BJ (cell line): ENCODE results near the gene MMD. TPM values are rescaled to one million over a fixed set of nuclear protein-coding genes. Genes with fewer than 3 reads are reported as not detected.

Experiments used
- CTCF ChIA-PET: fragments of 350-600 bp; formaldehyde crosslinking; extraction: SDS; loops from one replicate; lab custom pipeline; 2021; ENCODE audit warnings: antibody characterized with exemption, inconsistent platforms; lab: Yijun Ruan, JAX
- POLR2A ChIA-PET: fragments of 300-600 bp; sonication (Branson Sonifier 250); formaldehyde crosslinking; extraction: SDS; loops from one replicate; lab custom pipeline; 2021; ENCODE audit warnings: antibody characterized with exemption; lab: Charles Lee
- DNase-seq: peaks from one replicate; pipeline ENCODE4 v3.0.0-alpha.2; 2011; ENCODE audit warnings: low read depth
- H3K27me3 ChIP-seq: 2 replicates; pipeline ENCODE4 v1.6.0; 2011; ENCODE audit warnings: low read length; ENCODE audit not compliant: control insufficient read depth, insufficient read depth
- H3K36me3 ChIP-seq: 2 replicates; pipeline ENCODE4 v1.5.1; 2011; ENCODE audit warnings: low read length; ENCODE audit not compliant: control insufficient read depth, insufficient read depth
- H3K4me3 ChIP-seq: 2 replicates; pipeline ENCODE4 v1.5.1; 2011; ENCODE audit warnings: low read depth, mild to moderate bottlenecking, control low read depth, low read length
- CTCF ChIP-seq: IDR thresholded peaks from 2 replicates; pipeline ENCODE4 v1.5.1; 2011; ENCODE audit warnings: low read depth, mild to moderate bottlenecking, control low read depth, inconsistent platforms, low read length, moderate library complexity; ENCODE audit not compliant: insufficient read depth
- polyA plus RNA-seq: library from polyadenylated mRNA; depleted of rRNA; stranded (reverse); fragments of >200 nt; gene quantifications from 2 replicates; pipeline ENCODE4 v1.2.3, GENCODE V29; 2011

Gene MMD
- polyA plus RNA-seq, 1 experiment = 4.5 TPM

GRCh38 chr17:55436224-55437158, 14.9 kb upstream of the MMD start:
- Histone ChIP-seq H3K36me3 (no peaks in the 10 kb centered on the region), H3K4me3 (no peak overlapping the region), H3K27me3 (no peaks in the 10 kb centered on the region)
- POLR2A ChIA-PET = no interaction called here
- no peak for DNase-seq
- no peak for TF ChIP-seq CTCF
- CTCF ChIA-PET = interaction anchor here (1.2 kb wide), 1 partner anchor 79 kb away, joined by 3 read pairs; no protein-coding TSS in a partner anchor

DNA sequence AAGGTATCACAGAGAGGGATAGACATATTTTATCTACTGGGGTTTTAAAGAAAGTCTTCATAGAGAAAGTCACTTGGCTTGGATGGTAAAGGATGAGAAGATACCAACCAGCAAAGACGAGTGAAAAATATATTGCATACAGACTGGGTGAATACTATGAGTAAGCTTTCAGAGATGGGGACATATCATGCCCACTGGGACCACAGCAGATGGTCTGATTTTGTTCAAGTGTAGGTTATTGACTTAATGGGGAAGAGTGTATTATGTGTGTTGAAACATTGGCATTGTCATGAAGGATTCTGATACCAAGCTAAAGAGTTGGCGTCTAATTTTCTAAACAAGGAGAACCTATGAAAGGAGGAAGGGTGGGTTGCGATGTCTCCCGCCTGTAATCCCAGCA, 13.8 kb upstream of the MMD start:
- no peak overlapping the region for H3K4me3 ChIP-seq
- CTCF ChIA-PET = interaction anchor here (0.6 to 0.9 kb wide), 3 partner anchors 10 to 91 kb away, joined by 3 read pairs; no protein-coding TSS in a partner anchor
- no peaks in the 10 kb centered on the region for H3K27me3 ChIP-seq
- no peak for TF ChIP-seq CTCF
- H3K36me3 ChIP-seq = no peaks in the 10 kb centered on the region
- no peak for DNase-seq
- POLR2A ChIA-PET = no interaction called here

DNA sequence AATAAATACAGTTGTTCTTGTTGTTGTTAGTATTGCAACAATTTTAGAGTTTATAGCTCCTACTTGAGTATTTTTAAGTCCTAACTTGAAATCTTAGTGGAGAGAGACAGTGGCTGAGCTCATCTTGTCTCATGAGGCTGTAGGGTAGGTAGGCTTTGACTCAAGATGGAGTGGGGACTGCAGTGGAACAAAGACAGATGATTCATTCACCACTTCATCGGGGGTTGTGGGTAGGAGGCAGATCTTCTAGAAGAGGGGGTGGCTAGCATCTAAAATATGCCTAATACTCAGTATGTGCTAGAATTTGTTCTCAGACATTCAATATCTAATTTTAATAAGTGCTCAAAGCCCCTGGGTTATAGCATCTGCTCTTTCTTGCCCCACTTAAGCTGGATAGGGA, 13.1 kb upstream of the MMD start:
- ChIA-PET POLR2A (no interaction called here), CTCF (interaction anchor here (0.9 to 1.0 kb wide), 2 partner anchors 15 to 92 kb away, joined by 3 read pairs; no protein-coding TSS in a partner anchor)
- H3K27me3 ChIP-seq = no peaks in the 10 kb centered on the region
- DNase-seq = no peak
- H3K36me3 ChIP-seq = no peaks in the 10 kb centered on the region
- no peak for TF ChIP-seq CTCF
- H3K4me3 ChIP-seq = no peak overlapping the region

GRCh38 chr17:55433629-55434422, 12.2 kb upstream of the MMD start:
- TF ChIP-seq CTCF = no peak
- H3K27me3 ChIP-seq = no peaks in the 10 kb centered on the region
- no peak overlapping the region for H3K4me3 ChIP-seq
- CTCF ChIA-PET = interaction anchor here (0.7 to 1.1 kb wide), 3 partner anchors 15 to 17 kb away, joined by 3 read pairs; no protein-coding TSS in a partner anchor
- no peaks in the 10 kb centered on the region for H3K36me3 ChIP-seq
- DNase-seq = peak; percentile 84
- POLR2A ChIA-PET = interaction anchor here (1.0 kb wide), 1 partner anchor 21 kb away, joined by 4 read pairs; no protein-coding TSS in a partner anchor
